GM08714 (cell line): ENCODE measurements around the gene MARK4.

Source experiments
- H3K4me3 ChIP-seq: fragments of 200-500 bp; sonication (Bioruptor generic); 2 replicates; pipeline ENCODE4 v1.5.1; 2014; ENCODE audit warnings: mild to moderate bottlenecking, low read length, inconsistent platforms
- ZNF274 ChIP-seq: IDR thresholded peaks from 2 replicates; pipeline ENCODE4 v1.6.1; 2012; ENCODE audit warnings: mild to moderate bottlenecking, low read depth, low read length

MARK4 gene

DNA sequence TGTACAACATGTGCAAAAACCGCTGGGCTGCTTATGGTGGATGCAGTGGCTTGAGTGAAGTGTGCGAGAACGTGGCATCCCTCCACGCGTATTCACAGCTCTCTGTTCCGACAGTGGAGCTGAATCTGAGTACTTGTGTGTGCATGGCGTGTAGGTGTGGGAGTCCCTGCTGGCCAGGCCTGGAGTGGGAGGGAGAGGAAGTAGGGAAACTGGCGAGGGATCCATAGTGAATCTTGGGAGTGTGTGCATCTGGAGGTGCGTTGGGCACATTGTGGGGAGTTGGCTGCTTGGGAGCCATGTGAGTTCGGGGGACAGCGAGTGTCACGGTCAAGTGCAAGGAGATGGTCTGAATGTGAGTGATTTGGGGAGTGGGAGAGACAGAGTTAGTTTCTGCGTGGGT, 91.8 kb downstream of the MARK4 start:
- TF ChIP-seq ZNF274 = no peak
- no peak overlapping the region for H3K4me3 ChIP-seq

DNA sequence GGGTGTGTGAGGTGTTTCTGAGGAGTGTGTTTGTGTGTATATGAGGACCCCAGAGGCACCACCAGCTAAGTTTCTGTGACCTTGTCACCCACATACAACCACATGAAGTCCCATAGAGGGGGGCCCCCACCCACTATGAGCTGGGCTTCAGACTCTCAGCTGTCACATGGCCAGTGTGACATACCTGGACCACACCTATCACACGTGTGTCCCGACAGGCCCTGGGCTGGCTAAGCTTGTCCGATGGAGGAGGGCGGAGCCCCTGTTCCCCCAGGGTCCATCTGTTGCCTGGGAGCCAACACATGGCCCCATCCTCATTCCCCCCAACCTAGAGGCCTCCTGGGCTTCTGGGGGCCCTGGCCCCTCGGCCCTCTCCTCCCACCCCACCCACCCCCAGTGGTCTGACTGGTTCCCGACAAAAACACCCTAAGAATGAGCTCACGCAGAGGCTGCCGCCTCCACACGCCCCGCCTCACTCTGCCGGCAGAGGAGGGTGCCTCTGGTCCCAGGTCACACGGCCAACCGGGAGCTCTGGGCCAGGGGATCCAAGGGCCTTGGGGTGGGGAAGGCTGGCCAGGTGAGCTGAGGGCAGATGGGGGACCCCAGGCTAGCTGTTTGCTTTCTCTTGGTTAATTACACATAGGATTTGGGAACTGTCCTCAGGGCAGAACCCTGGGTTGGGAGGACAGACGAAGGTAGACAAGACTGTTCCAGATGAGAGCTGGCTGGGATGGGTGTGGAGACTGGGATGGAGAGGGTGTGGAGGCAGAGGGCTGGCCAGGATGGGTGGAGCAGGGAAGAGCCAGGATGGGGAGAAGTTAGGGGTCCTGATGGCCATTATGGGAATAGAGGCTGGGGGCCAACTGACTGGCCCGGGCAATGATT, 93.8 kb downstream of the MARK4 start:
- no peak overlapping the region for H3K4me3 ChIP-seq
- no peak for TF ChIP-seq ZNF274

DNA sequence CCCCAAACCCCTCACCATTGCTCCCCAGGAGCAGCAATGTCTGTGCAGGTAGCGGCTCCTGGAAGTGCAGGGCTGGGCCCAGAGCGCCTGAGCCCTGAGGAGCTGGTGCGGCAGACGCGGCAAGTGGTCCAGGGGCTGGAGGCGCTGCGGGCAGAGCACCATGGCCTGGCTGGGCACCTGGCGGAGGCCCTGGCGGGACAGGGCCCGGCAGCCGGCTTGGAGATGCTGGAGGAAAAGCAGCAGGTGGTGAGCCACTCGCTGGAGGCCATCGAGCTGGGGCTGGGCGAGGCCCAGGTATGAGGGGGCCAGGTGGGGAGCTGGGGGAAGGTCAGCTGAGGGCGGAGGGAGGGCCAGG, 94.4 kb downstream of the MARK4 start:
- H3K4me3 ChIP-seq = no peak overlapping the region
- TF ChIP-seq ZNF274 = no peak

DNA sequence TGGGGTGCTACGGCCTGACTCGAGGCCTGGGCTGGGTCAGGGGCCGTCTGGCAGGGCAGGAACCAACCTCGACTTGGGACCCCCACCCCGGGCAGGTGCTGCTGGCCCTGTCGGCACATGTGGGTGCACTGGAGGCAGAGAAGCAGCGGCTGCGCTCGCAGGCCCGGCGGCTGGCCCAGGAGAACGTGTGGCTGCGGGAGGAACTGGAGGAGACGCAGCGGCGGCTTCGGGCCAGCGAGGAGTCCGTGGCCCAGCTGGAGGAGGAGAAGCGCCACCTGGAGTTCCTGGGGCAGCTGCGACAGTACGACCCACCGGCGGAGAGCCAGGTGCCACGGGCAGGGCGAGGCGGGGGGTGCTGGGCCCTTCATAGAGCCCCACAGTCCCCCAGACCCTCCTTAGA, 95.4 kb downstream of the MARK4 start:
- TF ChIP-seq ZNF274 = no peak
- no peak overlapping the region for H3K4me3 ChIP-seq

DNA sequence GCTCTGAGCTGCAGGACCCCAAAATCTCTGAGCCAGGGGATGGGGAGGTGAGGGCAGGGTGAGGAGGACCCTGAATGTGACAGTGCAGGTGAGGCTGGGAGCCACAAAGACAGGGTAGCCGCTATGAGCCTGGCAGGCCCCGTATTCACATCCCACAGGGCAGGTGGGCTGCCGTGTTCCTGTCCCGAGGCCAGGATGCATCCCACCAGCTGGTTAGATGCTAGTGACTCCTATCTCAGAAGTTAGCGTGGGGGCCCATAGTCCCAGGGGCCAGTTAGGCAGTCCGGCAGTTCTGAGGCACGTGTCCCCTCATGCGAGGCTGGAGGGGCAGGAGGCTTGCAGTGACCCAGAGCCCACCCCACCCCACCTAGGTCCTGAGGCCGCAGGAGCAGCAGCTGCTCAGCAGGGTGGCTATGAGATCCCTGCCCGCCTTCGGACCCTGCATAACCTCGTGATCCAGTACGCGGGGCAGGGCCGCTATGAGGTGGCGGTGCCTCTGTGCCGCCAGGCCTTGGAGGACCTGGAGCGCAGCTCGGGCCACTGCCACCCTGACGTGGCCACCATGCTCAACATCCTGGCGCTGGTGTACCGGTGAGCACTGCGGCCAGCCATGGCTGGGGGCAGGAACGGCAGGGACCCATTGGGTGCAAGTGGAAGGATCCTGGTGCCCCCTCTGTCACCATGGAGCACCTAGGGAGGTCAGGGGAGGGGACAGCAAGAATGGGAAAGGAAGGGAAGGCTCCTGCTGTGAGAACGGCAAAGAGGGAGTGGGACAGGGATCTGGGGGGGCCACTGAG, 96.7 kb downstream of the MARK4 start:
- H3K4me3 ChIP-seq = no peak overlapping the region
- TF ChIP-seq ZNF274 = no peak

DNA sequence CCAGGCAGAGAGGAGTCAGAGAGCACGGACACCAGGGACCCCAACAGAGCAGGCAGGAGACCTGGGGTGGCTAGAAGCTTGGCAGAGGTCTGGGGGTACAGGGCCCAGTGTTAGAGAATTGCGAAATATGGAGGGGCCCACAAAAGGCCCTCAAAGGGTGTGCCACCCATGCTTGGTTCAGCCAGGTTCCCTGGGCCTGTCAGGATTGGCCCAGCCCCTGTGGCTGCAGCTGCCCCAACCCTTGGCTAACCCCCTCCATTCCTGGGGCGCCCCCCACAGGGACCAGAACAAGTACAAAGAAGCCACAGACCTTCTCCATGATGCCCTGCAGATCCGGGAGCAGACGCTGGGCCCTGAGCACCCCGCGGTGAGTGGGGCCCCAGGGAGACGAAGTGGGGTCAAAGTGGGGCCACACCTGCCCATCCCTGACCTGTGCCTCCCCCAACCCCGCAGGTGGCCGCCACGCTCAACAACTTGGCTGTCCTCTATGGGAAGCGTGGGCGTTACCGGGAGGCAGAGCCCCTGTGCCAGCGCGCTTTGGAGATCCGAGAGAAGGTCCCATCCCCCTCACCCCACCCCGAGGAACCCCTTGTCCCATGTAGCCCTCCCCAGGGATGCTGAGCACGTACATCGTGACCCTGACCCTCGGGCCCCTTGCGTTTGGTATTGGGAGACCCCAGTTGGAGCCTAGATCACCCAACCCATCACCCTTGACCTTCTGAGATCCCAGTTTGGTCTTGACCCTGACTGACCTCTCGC, 97.5 kb downstream of the MARK4 start:
- H3K4me3 ChIP-seq = no peak overlapping the region
- no peak for TF ChIP-seq ZNF274

DNA sequence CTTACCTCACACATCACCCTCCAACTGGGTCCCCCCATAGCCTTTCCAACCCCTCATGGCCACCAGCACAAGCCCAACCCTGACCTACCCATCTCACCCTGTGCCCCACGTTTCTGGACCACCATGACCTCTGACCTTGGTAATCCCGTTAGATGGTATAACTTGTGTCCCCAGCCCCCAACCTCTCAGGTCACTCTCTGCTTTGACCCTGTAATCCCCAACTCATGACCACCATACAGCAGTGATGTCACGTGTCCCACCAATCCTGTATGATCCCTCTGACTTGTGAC, 98.0 kb downstream of the MARK4 start:
- no peak for TF ChIP-seq ZNF274
- H3K4me3 ChIP-seq = no peak overlapping the region

DNA sequence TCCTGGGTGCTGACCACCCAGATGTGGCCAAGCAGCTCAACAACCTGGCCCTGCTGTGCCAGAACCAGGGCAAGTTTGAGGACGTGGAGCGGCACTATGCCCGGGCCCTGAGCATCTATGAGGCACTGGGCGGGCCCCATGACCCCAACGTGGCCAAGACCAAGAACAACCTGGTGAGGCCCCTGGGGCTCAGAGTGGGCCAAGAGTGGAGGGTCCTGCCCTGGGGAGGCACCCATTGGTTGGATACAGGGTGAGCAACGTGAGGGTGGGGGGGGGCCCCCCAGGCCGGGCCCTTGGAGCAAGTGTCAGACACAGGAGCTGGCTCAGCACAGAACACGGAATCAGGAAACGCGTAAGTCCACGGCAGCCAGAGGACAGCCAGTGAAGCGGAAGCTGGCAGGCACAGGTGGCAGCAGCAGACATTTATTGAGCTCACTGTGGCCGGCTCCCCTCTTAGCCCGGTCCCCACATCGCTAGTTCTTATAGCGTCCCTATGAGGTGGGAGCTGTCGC, 98.4 kb downstream of the MARK4 start:
- no peak for TF ChIP-seq ZNF274
- no peak overlapping the region for H3K4me3 ChIP-seq

DNA sequence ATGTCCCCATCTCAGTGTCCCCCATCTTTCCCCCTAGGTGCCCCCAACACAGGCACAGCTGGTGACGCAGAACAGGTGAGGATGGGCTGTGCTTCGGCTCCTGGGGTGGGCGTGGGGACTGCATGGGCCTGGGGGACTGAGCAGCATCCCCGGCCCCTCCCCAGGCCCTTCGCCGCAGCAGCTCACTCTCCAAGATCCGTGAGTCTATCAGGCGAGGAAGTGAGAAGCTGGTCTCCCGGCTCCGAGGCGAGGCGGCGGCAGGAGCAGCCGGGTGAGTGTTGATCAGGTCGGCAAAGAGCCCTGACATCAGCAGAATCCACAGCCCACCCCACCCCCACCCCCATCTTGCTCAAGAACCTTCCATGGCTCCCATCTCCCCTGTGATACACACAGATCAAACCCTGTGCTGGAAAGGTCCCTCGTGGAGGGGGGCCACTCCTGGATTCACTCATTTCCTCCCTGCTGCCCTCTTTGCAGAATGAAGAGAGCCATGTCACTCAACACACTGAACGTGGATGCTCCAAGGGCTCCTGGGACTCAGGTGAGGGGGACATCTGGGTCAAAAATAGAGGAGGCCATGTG, 99.5 kb downstream of the MARK4 start:
- no peak overlapping the region for H3K4me3 ChIP-seq
- TF ChIP-seq ZNF274 = no peak

DNA sequence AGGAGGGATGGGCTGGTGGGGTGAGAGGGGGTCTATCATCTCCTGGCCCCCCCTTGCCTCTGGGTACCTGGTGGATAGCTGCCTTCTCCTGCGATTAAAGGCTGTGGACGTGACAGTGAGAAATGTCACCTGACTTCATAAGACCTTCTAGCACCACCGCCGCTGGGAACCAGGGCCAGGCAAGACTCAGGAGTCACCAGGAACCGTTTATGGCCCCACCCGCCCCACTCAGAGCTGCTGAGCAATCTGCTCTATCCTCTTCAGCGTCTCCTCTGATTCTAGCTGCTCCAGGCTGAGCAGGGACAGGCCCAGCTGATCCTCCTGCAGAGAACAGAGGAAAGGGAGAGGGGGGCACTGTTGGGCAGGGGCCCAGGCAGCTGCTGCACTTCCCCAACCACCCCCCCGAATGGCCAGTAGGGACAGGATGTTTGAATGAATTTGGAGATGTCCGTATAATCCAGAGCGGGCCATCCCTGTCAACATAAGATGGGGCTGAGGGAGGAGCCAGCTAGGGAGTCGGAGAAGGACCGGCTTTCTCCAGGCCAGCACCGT, 100.4 kb downstream of the MARK4 start:
- no peak for TF ChIP-seq ZNF274
- H3K4me3 ChIP-seq = no peak overlapping the region

DNA sequence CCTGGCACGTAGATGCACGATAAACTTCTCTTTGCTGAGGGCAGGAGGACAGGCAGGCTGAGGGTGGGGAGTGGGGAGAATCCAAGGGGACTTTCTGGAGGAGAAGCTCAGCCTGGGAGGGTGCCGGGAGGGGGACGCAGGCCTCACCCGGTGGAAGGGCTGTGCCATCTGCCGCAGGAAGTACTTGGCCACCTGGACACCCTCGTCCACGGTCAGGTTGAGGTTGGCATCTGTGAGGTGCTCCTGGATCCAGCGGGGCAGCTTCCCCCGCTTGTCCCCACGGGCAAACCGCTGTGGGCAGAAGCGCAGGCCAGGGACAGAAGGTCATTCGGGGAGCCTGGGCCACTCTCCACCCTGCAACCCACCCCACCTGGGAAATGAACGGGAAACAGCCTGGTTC, 101.0 kb downstream of the MARK4 start:
- no peak overlapping the region for H3K4me3 ChIP-seq
- no peak for TF ChIP-seq ZNF274

DNA sequence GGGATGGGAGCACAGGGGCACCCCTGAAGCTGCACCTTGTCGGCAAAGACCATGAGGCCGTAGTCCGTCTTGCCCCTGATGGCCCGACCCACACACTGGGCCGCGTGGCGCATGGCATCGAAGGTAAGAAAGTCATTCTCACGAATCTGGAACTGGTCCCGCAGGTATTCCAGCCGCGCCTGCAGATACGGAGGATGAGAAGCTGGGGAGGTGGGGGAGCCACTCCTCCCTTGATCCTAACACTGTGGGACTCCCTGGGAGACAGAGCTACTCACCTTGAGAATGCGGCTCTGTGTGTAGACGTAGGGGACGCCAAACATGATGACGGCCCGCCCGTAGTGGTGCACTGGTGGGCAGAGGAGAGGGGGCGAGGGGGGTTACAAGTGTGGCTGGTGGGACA, 101.4 kb downstream of the MARK4 start:
- H3K4me3 ChIP-seq = no peak overlapping the region
- TF ChIP-seq ZNF274 = no peak

DNA sequence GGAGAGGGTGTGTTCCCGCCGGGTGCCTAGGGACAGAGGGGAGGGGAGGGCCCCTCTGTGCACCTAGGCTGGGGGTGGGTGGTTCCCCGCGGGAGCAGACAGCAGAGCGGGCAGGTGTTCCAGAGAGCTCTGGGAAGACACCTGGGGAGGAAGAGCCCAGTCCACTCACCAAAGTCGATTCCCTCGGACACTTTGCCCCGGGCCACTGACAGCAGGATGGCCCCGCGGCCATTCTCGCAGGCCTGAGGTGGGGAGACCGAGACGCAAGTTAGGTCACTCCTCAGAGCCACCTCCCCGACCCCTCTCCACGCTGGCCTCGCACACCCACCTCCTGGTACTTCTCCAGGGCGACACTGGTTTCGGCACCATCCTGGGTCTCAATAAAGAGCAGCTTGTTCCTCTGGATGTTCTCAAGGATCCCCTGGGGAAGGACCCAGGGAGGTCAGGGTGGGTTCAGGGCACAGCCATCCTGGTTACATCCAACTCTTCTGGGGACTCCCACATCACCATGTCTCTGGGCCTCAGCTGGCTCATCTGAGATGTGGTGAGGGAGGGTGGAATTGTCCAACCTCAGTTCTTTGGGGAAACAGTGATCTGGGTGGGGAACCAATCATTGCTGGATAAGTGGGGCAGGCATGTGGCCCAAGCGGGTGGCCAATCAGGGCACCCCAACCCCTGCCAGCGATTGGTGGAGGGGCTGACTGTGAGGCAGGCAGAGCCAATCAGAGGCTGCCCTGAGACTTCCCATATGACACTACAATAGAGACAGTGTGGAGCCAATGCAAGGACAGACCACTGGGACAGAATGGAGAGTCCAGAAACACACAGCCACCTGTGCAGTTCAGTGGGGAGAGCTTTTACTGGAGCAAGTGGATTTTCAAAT, 102.1 kb downstream of the MARK4 start:
- H3K4me3 ChIP-seq = no peak overlapping the region
- TF ChIP-seq ZNF274 = no peak
